Middle frontal gyrus (tissue), 1 donor: ENCODE data around the gene JMJD4.

Source experiments
- DNase-seq: peaks from one replicate; pipeline ENCODE4 v3.0.0-alpha.2; 2015; ENCODE audit warnings: low spot score; ENCODE audit errors: extremely low spot score

JMJD4 gene

GRCh38 chr1:227734856-227735538, at the start of gene JMJD4, which contains the start of gene SNAP47:
Gene JMJD4, minus strand, starts transcription at chr1:227735302. Its CDS starts 29 bp downstream, at chr1:227735273.
Gene SNAP47, plus strand, starts transcription at chr1:227735435. Its CDS starts 12,302 bp downstream, at chr1:227747737.
- DNase-seq, result peak; percentile 81

GRCh38 chr1:227782226-227782625, 47.1 kb upstream of the JMJD4 start:
- DNase-seq, result no peak

- no peak for DNase-seq
Measured at GRCh38 chr1:227781314-227781930, 46.3 kb upstream of the JMJD4 start.

GRCh38 chr1:227780101-227781044, 45.3 kb upstream of the JMJD4 start:
- DNase-seq, result no peak

- no peak for DNase-seq
Measured at GRCh38 chr1:227779685-227780084, 44.6 kb upstream of the JMJD4 start.

- DNase-seq, result no peak
Measured at GRCh38 chr1:227779021-227779441, 43.9 kb upstream of the JMJD4 start.

GRCh38 chr1:227778401-227778947, 43.4 kb upstream of the JMJD4 start:
- no peak for DNase-seq

- no peak for DNase-seq
Measured at GRCh38 chr1:227777646-227778045, 42.5 kb upstream of the JMJD4 start.

GRCh38 chr1:227777156-227777555, 42.1 kb upstream of the JMJD4 start:
- no peak for DNase-seq

GRCh38 chr1:227776331-227776771, 41.2 kb upstream of the JMJD4 start:
- DNase-seq, result no peak

GRCh38 chr1:227775841-227776240, 40.7 kb upstream of the JMJD4 start:
- DNase-seq, result no peak

GRCh38 chr1:227774821-227775661, 39.9 kb upstream of the JMJD4 start:
- DNase-seq, result no peak

GRCh38 chr1:227774051-227774731, 39.1 kb upstream of the JMJD4 start:
- DNase-seq, result no peak

- DNase-seq, result no peak
Measured at GRCh38 chr1:227773558-227773957, 38.5 kb upstream of the JMJD4 start.

GRCh38 chr1:227771771-227772170, 36.7 kb upstream of the JMJD4 start:
- DNase-seq, result no peak

GRCh38 chr1:227771326-227771725, 36.2 kb upstream of the JMJD4 start:
- no peak for DNase-seq

GRCh38 chr1:227770812-227771211, 35.7 kb upstream of the JMJD4 start:
- no peak for DNase-seq

GRCh38 chr1:227769936-227770494, 34.9 kb upstream of the JMJD4 start:
- no peak for DNase-seq

GRCh38 chr1:227769047-227769935, 34.2 kb upstream of the JMJD4 start:
- DNase-seq, result no peak
